Astrocyte of the cerebellum (primary cell): ENCODE measurements around the gene OR9G1.

Experiments
- DNase-seq: peaks from one replicate; pipeline ENCODE4 v3.0.0-alpha.2; 2011; ENCODE audit warnings: low read depth
- H3K4me3 ChIP-seq: 2 replicates; pipeline ENCODE4 v1.5.1; 2011; ENCODE audit warnings: mild to moderate bottlenecking, low read depth, low read length, moderate library complexity
- CTCF ChIP-seq: IDR thresholded peaks from 2 replicates; pipeline ENCODE4 v1.5.1; 2012; ENCODE audit warnings: low read length, low read depth, moderate library complexity, mild to moderate bottlenecking; ENCODE audit errors: missing control alignments
- in situ Hi-C: cut with HindIII; loops from 2 replicates; pipeline ENCODE4 v1.10.0; 2017; ENCODE audit warnings: low sequenced_read_pairs

The OR9G1 gene

GRCh38 chr11:56700242-56700913, 1.5 kb downstream of the OR9G1 start:
- no peak for DNase-seq
- in situ Hi-C loops, result no loop called here
- H3K4me3 ChIP-seq, result no peak overlapping the region
- no peak for TF ChIP-seq CTCF

GRCh38 chr11:56700914-56701485, 2.1 kb downstream of the OR9G1 start:
- DNase-seq, result no peak
- no peak overlapping the region for H3K4me3 ChIP-seq
- no peak for TF ChIP-seq CTCF
- in situ Hi-C loops, result no loop called here

- no peak overlapping the region for H3K4me3 ChIP-seq
- in situ Hi-C loops, result no loop called here
- no peak for TF ChIP-seq CTCF
- no peak for DNase-seq
Measured at GRCh38 chr11:56705784-56706396, 7.0 kb downstream of the OR9G1 start.

GRCh38 chr11:56706486-56706885, 7.6 kb downstream of the OR9G1 start:
- DNase-seq, result no peak
- no peak overlapping the region for H3K4me3 ChIP-seq
- TF ChIP-seq CTCF, result no peak
- in situ Hi-C loops, result no loop called here

GRCh38 chr11:56714206-56714605, 15.3 kb downstream of the OR9G1 start:
- in situ Hi-C loops, result no loop called here
- H3K4me3 ChIP-seq, result no peak overlapping the region
- no peak for DNase-seq
- no peak for TF ChIP-seq CTCF

GRCh38 chr11:56716379-56716854, 17.5 kb downstream of the OR9G1 start:
- no peak for DNase-seq

More at GRCh38 chr11:56716379-56716854, 17.5 kb downstream of the OR9G1 start:
- in situ Hi-C loops, result no loop called here
- H3K4me3 ChIP-seq, result no peak overlapping the region
- TF ChIP-seq CTCF, result no peak
